Midbrain (tissue), 1 donor: ENCODE results near the gene ZMAT2.
"Not testable (repeated sequence)": the region's sequence is repeated elsewhere in the genome, so short reads cannot be mapped to it uniquely, and the experiment has no call there.

Experiments
- DNase-seq: peaks from one replicate; lab custom pipeline; 2025; lab: John Stamatoyannopoulos, UW

ZMAT2 gene

GRCh38 chr5:140700177-140701144 is at the start of gene ZMAT2:
TSS of gene ZMAT2 (plus strand) at chr5:140700447. CDS start at chr5:140700461, 14 bp downstream.
- peak; percentile 99 for DNase-seq

GRCh38 chr5:140658870-140659269 is 41.4 kb upstream of the ZMAT2 start:
- no peak for DNase-seq

GRCh38 chr5:140660371-140660770 is 39.9 kb upstream of the ZMAT2 start:
- not testable (repeated sequence) for DNase-seq

- no peak for DNase-seq
Observed at GRCh38 chr5:140664030-140664358, 36.3 kb upstream of the ZMAT2 start.

GRCh38 chr5:140664359-140665119 is 35.7 kb upstream of the ZMAT2 start, which contains the start of gene WDR55:
TSS of gene WDR55 (plus strand) at chr5:140664904. CDS start at chr5:140664913, 9 bp downstream.
- peak; percentile 95 for DNase-seq

GRCh38 chr5:140671035-140671434 is 29.2 kb upstream of the ZMAT2 start:
- DNase-seq, result not testable (repeated sequence)

- DNase-seq, result no peak
Observed at GRCh38 chr5:140671472-140672125, 28.6 kb upstream of the ZMAT2 start.

- no peak for DNase-seq
Observed at GRCh38 chr5:140672455-140673186, 27.6 kb upstream of the ZMAT2 start.

GRCh38 chr5:140673187-140673976 is 26.9 kb upstream of the ZMAT2 start, which contains the start of gene DND1:
TSS of gene DND1 (minus strand) at chr5:140673576. CDS start at chr5:140673542, 34 bp downstream.
- DNase-seq, result no peak

- DNase-seq, result no peak
Observed at GRCh38 chr5:140674211-140674610, 26.0 kb upstream of the ZMAT2 start.

GRCh38 chr5:140674629-140675028 is 25.6 kb upstream of the ZMAT2 start:
- DNase-seq, result no peak

- no peak for DNase-seq
Observed at GRCh38 chr5:140677947-140678346, 22.3 kb upstream of the ZMAT2 start.

- no peak for DNase-seq
Observed at GRCh38 chr5:140678993-140679392, 21.3 kb upstream of the ZMAT2 start.

GRCh38 chr5:140690376-140690932 is 9.8 kb upstream of the ZMAT2 start:
- no peak for DNase-seq

- peak; percentile 94 for DNase-seq
Observed at GRCh38 chr5:140690941-140691924, 9.0 kb upstream of the ZMAT2 start, which contains the start of the genes HARS1 and HARS2. TSS of gene HARS1 (minus strand) at chr5:140691370. CDS start at chr5:140691304, 66 bp downstream. TSS of gene HARS2 (plus strand) at chr5:140691455. CDS start at chr5:140691649, 194 bp downstream.

- DNase-seq, result no peak
Observed at GRCh38 chr5:140694276-140694675, 6.0 kb upstream of the ZMAT2 start.

GRCh38 chr5:140696891-140697492 is 3.3 kb upstream of the ZMAT2 start:
- DNase-seq, result no peak

- DNase-seq, result no peak
Observed at GRCh38 chr5:140707812-140708211, 7.6 kb downstream of the ZMAT2 start.
